NK-92 treated with Interleukin-12 subunit alpha and Interleukin-12 subunit beta, amount 100 ng/mL, for 24 hours (cell line): ENCODE results near the gene SYT1.

ENCODE experiments used
- DNase-seq: peaks from one replicate; lab custom pipeline; 2025; lab: John Stamatoyannopoulos, UW

SYT1 gene

DNA sequence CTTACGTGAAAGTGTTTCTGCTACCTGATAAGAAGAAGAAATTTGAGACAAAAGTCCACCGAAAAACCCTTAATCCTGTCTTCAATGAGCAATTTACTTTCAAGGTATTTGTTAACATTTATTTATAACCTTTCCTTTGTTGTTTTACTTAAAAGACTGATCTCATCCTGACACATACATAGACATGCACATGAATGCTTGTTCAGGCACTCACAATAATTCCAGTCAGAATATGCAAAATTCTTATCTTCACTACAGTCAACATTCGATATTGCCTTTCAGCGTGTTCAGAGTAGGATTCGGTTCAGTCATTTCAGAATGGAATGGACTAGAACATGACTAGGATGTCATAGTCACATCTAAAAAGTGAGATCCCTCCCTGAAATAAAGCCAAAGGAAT lies 431.6 kb downstream of the SYT1 start:
- DNase-seq, result no peak

- no peak for DNase-seq
These were observed 432.3 kb downstream of the SYT1 start for GRCh38 chr12:79296871-79297270.

GRCh38 chr12:79298506-79298905 lies 433.9 kb downstream of the SYT1 start:
- DNase-seq, result no peak

DNA sequence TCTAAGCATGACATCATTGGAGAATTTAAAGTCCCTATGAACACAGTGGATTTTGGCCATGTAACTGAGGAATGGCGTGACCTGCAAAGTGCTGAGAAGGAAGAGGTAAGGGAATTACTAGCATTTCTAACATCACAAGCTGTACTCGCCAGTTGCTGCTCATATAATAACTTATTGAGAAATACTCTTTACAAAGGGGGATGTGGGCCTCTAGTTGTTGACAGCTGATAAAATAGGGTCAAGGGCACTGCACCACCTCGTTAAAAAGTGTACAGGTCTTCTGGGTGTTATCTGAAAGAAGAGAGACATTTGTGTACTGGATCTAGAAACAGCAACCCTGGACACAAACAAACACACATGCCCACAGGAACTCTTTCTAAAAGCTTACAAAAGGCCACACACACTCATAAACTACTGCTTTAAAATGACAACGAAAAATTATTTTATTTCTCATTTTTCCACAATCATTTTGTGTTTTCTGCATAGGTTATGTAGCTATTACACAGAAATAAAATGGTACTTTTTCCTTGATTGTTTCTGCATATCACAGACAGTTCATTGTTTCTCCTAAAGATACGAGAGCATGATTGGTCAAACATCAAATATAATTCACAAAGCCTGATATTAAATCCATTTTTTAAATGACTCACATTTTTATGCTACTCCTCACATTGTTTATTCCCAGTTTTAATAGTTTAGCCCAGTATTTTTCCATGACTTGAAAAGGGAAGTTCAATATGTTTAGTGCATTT lies 435.0 kb downstream of the SYT1 start:
- DNase-seq, result no peak

DNA sequence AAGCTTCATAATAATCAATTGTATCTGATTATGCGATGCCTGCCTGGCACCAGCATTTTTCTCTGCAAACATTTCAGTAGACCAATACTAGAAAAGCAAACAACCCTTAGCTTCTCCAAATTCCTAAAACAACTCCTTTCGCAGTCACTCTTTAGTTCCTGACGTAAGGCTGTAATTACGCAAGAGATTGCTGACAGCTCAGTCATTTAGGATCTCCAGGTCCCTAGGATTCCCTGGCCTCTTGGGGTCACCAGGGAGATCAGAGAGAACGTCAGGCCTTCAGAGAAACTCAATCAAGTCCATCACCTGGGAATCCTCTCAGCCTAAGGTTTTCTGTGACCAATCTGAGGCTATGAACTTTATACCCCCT lies 435.6 kb downstream of the SYT1 start:
- no peak for DNase-seq

GRCh38 chr12:79301181-79301580 lies 436.6 kb downstream of the SYT1 start:
- DNase-seq, result no peak

DNA sequence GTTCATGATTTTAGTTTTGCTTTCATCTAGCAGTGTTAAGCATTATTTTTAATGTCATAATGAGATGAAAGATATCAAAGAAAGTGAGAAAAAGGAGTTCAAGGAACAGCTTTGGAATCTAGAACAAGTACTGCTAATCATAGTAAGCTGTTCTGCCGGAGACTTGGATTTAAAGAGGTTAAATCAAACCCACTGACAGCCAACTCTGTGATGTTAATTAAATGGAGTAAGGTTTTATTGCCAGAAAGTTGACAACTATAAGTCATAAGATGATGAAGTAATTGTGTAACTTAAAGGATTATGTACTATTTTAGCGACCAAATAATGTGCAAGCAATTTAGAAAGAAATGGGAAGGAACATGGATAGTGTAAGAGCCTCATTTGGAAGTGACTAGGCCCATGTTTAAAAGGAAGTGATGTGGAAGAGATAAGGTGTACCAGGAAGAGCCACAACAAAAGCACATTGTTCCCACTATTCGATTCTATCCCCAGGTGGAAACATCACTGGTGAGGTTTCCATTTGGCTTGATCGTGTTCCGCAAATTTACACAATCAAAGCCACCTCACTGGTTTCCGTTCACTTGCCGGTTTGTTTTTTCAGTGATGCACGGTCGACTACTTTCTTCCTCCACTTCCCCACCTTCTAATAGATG lies 437.7 kb downstream of the SYT1 start:
- DNase-seq, result no peak

GRCh38 chr12:79307340-79307739 lies 442.8 kb downstream of the SYT1 start:
- DNase-seq, result no peak

- DNase-seq, result no peak
These were observed 444.5 kb downstream of the SYT1 start for GRCh38 chr12:79309039-79309438.

DNA sequence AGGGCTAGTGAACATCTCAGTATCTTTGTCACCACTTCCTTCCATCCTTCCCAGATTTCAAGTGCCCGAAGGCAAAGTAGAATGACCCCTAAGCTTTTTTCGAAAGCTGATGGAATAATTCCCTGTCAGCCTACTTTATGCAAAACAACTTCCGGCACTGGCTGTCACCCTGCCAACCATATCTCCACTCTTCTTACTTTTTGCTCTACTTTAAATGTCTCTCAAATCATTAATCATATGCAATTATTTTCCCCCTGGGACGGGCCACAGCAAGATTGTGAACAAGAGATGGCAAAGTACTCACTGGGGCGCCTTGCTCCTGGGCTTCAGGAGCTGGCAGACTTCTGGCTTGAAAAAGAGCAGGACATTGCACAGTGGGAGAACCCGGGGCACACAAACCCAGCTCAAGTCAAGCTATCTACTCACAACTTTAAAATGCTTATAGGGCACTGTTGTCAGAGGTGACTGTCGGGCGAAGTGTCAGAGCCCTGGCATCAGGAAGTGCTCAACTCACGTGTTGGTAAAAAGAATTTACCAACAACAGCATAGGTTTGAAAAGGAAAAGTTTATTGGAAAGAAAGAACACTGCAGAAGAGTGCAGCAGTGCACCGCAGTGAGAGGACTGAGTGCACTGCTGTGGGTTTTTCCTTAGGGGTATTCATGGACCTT lies 452.7 kb downstream of the SYT1 start:
- no peak for DNase-seq

- DNase-seq, result no peak
These were observed 458.3 kb downstream of the SYT1 start for GRCh38 chr12:79322905-79323304.

DNA sequence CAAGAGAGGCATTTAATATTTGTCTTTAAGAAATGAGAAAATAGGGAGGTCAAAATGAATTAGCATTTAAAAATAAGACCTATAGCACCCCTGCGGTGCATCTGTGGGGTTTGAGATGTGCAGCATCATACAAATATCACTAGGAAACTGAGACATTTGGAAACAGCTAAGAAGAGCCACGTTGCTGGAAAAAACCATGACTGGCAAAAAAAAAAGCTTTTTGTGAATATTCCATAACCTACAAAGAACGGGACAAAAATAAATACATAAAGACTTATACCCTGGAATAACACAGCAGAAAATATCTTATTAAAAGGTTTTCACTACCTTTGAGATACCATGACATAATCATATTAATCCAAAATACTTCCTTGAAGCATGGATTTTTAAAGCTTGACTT lies 460.0 kb downstream of the SYT1 start:
- no peak for DNase-seq

GRCh38 chr12:79326222-79326621 lies 461.6 kb downstream of the SYT1 start:
- no peak for DNase-seq

DNA sequence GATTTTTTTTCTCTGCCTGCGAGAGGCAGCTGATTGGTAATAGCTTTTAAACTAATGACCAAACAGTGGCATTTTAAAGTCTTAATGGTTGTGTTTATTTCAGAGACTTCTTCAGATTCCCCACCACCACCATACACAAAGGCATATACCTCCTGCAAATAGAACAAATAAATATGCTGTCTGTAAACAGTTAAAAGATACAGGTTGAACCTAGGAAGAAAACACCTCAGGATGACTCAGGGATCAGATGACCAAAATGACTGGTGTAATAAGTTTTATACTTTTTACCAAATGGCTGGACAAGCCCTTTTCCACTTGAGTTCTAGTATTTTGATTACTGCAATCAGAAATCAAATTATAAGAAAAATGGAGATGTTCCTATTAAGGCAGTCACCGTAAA lies 462.1 kb downstream of the SYT1 start:
- no peak for DNase-seq

- DNase-seq, result no peak
These were observed 462.9 kb downstream of the SYT1 start for GRCh38 chr12:79327465-79327864.

DNA sequence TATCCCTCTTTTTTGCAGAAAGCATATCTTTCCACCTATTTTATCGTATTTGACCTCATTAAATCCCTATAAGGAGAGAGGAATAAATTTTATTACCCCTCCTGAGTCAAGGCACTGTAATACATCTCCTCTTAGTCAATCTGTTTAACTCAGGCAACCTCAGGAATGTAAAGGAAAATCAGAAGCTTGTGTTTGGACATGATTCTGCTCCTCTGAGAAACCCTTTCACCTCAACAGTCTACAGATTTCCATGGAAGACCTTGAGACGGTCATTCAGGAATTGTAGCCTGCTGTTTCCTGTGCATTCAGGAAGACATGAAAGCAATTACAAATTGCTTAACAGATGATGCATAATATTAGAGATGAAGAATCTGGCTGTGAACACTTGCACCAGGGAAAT lies 465.4 kb downstream of the SYT1 start:
- no peak for DNase-seq

DNA sequence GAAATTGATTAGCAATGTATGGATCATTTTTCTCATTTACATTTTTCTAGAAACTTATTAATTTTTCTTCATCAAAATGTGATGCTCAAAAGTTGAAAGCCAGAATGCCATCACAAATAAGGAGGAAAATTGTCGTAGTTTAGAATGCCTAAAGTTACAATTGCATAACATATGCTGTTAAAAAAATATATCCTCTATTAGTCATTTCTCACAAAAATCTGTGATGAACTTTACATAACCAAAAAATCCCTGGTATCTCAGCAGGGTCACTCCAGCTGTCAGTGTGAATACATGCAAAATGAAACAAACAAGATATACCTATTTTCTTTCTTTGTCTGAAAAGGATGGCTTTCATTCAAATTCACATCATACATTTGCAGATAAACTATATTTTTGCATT lies 467.3 kb downstream of the SYT1 start:
- no peak for DNase-seq

DNA sequence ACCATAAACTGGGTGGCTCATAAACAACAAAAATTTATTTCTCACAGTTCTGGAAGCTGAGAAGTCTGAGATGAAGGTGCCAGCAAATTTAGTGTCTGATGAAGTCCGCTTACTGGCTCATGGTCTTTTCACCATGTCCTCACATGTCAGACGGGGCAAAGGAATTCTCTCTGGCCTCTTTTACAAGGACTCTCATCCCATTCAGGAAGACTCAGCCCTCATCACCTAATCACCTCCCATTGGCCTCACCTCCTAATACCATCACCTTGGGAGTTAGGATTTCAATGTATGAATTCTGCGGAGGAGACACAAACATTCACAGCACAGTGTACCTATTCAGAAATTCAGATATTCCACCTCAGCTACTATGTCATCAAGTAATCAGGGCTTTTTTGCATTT lies 468.6 kb downstream of the SYT1 start:
- no peak for DNase-seq

DNA sequence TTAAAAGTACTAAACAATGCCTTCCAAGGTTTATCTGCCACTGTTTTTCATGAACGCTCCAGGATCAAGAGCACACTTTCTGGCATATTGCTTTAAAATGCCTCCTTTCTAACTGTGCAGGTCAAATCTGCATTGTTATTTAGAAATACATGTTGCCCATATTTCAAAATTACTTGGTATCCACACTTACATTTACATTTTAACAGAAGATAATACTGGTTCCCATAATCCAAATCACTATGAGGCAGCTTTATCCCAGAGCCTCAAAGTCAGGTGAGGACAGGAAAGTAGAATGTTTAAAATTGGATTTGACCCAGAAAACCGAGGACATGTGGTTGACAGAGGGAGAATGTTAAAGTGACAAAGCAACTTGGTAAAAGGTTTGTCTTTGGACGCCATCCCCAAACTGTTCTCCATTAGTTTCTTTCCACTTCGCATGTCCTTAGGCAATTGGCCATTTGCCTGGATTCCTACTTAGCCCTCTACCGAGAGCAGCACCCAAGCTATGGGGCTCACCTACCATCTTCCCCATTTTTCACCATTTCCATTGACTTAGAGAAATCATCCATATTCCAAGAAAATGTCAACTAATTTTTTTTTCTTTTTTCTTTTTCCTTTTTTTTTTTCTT lies 473.2 kb downstream of the SYT1 start:
- DNase-seq, result no peak

GRCh38 chr12:79344855-79345847 lies 480.6 kb downstream of the SYT1 start:
- no peak for DNase-seq

GRCh38 chr12:79347866-79348265 lies 483.3 kb downstream of the SYT1 start:
- DNase-seq, result no peak

GRCh38 chr12:79351251-79351650 lies 486.7 kb downstream of the SYT1 start:
- no peak for DNase-seq
